ENCODE data around the gene ID3.

ID3 gene

GRCh38 chr1:23525558-23526250, 33.6 kb downstream of the ID3 start:
- DNase-seq: no peak

GRCh38 chr1:23524716-23525401, 34.4 kb downstream of the ID3 start:
- DNase-seq: no peak

GRCh38 chr1:23524163-23524562, 35.1 kb downstream of the ID3 start:
- DNase-seq: no peak

GRCh38 chr1:23522244-23522982, 36.9 kb downstream of the ID3 start:
- DNase-seq: no peak

GRCh38 chr1:23521588-23521987, 37.7 kb downstream of the ID3 start:
- DNase-seq: no peak

GRCh38 chr1:23517581-23517980, 41.7 kb downstream of the ID3 start:
- no peak for DNase-seq

- no peak for DNase-seq
These were observed 43.4 kb downstream of the ID3 start for GRCh38 chr1:23515905-23516304.

GRCh38 chr1:23514111-23514679, 45.1 kb downstream of the ID3 start:
- no peak for DNase-seq

GRCh38 chr1:23509896-23510295, 49.4 kb downstream of the ID3 start:
- DNase-seq: no peak

All from stimulated activated naive CD4-positive, alpha-beta T cell treated with Interleukin-2 at 50 U/mL for 16 hours (primary cell).